PC-3 (cell line): ENCODE results near the gene MED15. TPM values are rescaled to one million over a fixed set of nuclear protein-coding genes. Genes with fewer than 3 reads are reported as not detected.

Source experiments
- ATAC-seq: fragments of 200-7000 bp; cut with Tn5 transposase; 2 replicates; pipeline ENCODE4 v1.9.1; 2020; ENCODE audit warnings: mild to moderate bottlenecking, moderate library complexity
- Bru-seq: library from RNA; stranded (reverse); fragments of 400-500 nt; gene quantifications from one replicate; lab custom pipeline; 2021; lab: Mats Ljungman, UMichigan
- BruChase-seq, 2 experiments: library from RNA; stranded (reverse); fragments of 400-500 nt; gene quantifications; one replicate each; lab custom pipeline; 2021; lab: Mats Ljungman, UMichigan
- BruUV-seq: library from RNA; stranded (reverse); fragments of 400-500 nt; replicated peaks from 2 replicates; lab custom pipeline; 2021; lab: Mats Ljungman, UMichigan
- CTCF ChIA-PET: fragments of 300-600 bp; sonication (Branson Sonifier 250); formaldehyde crosslinking; loops from one replicate; lab custom pipeline; 2022; ENCODE audit warnings: antibody characterized with exemption; lab: Charles Lee
- POLR2A ChIA-PET: fragments of 300-600 bp; sonication (Branson Sonifier 250); formaldehyde crosslinking; loops from one replicate; lab custom pipeline; 2022; ENCODE audit warnings: antibody characterized with exemption; ENCODE audit not compliant: unreplicated experiment; lab: Charles Lee
- DNase-seq: peaks from one replicate; pipeline ENCODE4 v3.0.0-alpha.2; 2015
- H2AFZ ChIP-seq: fragments of 300-600 bp; sonication (generic); 2 replicates; pipeline ENCODE4 v1.6.0; 2016; ENCODE audit warnings: antibody characterized with exemption, low read length
- H3F3A ChIP-seq: fragments of 300-600 bp; sonication (generic); one replicate; pipeline ENCODE4 v1.6.0; 2017; ENCODE audit warnings: antibody characterized with exemption, low read length, control low read depth, mild to moderate bottlenecking; ENCODE audit not compliant: unreplicated experiment
- H3K27ac ChIP-seq: fragments of 300-600 bp; sonication (generic); 2 replicates; pipeline ENCODE4 v1.5.1; 2016; ENCODE audit warnings: mild to moderate bottlenecking, low read length
- H3K27me3 ChIP-seq: fragments of 300-600 bp; sonication (generic); 2 replicates; pipeline ENCODE4 v1.6.1; 2016; ENCODE audit warnings: low read length, mixed read lengths
- H3K36me3 ChIP-seq: fragments of 300-600 bp; sonication (generic); 2 replicates; pipeline ENCODE4 v1.6.1; 2016; ENCODE audit warnings: low read depth, mixed run types, low read length, mixed read lengths
- H3K4me1 ChIP-seq: fragments of 300-600 bp; sonication (generic); 2 replicates; pipeline ENCODE4 v1.5.1; 2016; ENCODE audit warnings: low read length; ENCODE audit not compliant: insufficient read depth
- H3K4me2 ChIP-seq: fragments of 300-600 bp; sonication (generic); 2 replicates; pipeline ENCODE4 v1.6.0; 2016; ENCODE audit warnings: low read length
- H3K4me3 ChIP-seq: fragments of 300-600 bp; sonication (generic); 2 replicates; pipeline ENCODE4 v1.5.1; 2016; ENCODE audit warnings: mild to moderate bottlenecking, low read length, mixed read lengths
- H3K79me2 ChIP-seq: fragments of 300-600 bp; sonication (generic); 2 replicates; pipeline ENCODE4 v1.6.1; 2017; ENCODE audit warnings: low read length, mixed read lengths
- H3K9ac ChIP-seq: fragments of 300-600 bp; sonication (generic); 2 replicates; pipeline ENCODE4 v1.6.0; 2016; ENCODE audit warnings: mild to moderate bottlenecking, low read length
- H3K9me2 ChIP-seq: fragments of 300-600 bp; sonication (generic); replicated peaks from 2 replicates; pipeline ENCODE4 v1.6.1; 2016; ENCODE audit warnings: mixed run types, low read length, mixed read lengths
- H3K9me3 ChIP-seq: fragments of 300-600 bp; sonication (generic); 2 replicates; pipeline ENCODE4 v1.6.1; 2016; ENCODE audit warnings: low read length, mixed read lengths
- H4K20me1 ChIP-seq: fragments of 300-600 bp; sonication (generic); 2 replicates; pipeline ENCODE4 v1.6.1; 2016; ENCODE audit warnings: low read length, mixed read lengths
- EZH2 ChIP-seq: fragments of 300-600 bp; sonication (generic); IDR thresholded peaks from one replicate; pipeline ENCODE4 v1.6.1; 2017; ENCODE audit warnings: antibody characterized with exemption, mild to moderate bottlenecking, low read length; ENCODE audit not compliant: unreplicated experiment
- EZH2phosphoT487 ChIP-seq: fragments of 300-600 bp; sonication (generic); IDR thresholded peaks from 2 replicates; pipeline ENCODE4 v1.6.1; 2018; ENCODE audit warnings: mild to moderate bottlenecking, antibody characterized with exemption, low read length, borderline replicate concordance
- intact Hi-C: fragments of 100-400 bp; cut with micrococcal nuclease; formaldehyde crosslinking; loops from 2 replicates; pipeline ENCODE4 v1.9.0; 2023
- long read RNA-seq: library from polyadenylated mRNA; unstranded; transcript quantifications from one replicate; pipeline ENCODE4 v2.0.0, GENCODE V29; 2021; ENCODE audit not compliant: unreplicated experiment
- total RNA-seq: library from RNA; depleted of rRNA; stranded (reverse); fragments of >200 nt; gene quantifications from 2 replicates; pipeline ENCODE4 v1.2.3, GENCODE V29; 2014; rRNA removed
- TF ChIP-seq, protein P1 (sequence below): fragments of 300-600 bp; sonication (generic); conservative IDR thresholded peaks from 2 replicates; pipeline ENCODE4 v1.5.1; 2017; ENCODE audit warnings: antibody characterized with exemption, low read depth, mild to moderate bottlenecking, low read length

MED15 gene, protein sequence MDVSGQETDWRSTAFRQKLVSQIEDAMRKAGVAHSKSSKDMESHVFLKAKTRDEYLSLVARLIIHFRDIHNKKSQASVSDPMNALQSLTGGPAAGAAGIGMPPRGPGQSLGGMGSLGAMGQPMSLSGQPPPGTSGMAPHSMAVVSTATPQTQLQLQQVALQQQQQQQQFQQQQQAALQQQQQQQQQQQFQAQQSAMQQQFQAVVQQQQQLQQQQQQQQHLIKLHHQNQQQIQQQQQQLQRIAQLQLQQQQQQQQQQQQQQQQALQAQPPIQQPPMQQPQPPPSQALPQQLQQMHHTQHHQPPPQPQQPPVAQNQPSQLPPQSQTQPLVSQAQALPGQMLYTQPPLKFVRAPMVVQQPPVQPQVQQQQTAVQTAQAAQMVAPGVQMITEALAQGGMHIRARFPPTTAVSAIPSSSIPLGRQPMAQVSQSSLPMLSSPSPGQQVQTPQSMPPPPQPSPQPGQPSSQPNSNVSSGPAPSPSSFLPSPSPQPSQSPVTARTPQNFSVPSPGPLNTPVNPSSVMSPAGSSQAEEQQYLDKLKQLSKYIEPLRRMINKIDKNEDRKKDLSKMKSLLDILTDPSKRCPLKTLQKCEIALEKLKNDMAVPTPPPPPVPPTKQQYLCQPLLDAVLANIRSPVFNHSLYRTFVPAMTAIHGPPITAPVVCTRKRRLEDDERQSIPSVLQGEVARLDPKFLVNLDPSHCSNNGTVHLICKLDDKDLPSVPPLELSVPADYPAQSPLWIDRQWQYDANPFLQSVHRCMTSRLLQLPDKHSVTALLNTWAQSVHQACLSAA
- total RNA-seq, result 55.9 and 71.3 TPM in 2 replicates
- percentile 79 among the genes with signal in this experiment for Bru-seq, nascent RNA
- percentile 80 among the genes with signal in this experiment for BruChase-seq, experiment 1, labeled RNA remaining after a 6-hour chase
- percentile 77 among the genes with signal in this experiment for BruChase-seq, experiment 2, labeled RNA remaining after a 2-hour chase
- long read RNA-seq, transcript MED15-201 (18 exons, 3,351 nt), result major isoform, 7 of 121 reads
- long read RNA-seq, transcript MED15-222 (9 exons, 2,733 nt), result minor isoform, 6 of 121 reads
- long read RNA-seq, partial matches to known transcripts, result 64 of 121 reads
- long read RNA-seq, other reads (novel, unspliced or antisense), result 39 of 121 reads

DNA sequence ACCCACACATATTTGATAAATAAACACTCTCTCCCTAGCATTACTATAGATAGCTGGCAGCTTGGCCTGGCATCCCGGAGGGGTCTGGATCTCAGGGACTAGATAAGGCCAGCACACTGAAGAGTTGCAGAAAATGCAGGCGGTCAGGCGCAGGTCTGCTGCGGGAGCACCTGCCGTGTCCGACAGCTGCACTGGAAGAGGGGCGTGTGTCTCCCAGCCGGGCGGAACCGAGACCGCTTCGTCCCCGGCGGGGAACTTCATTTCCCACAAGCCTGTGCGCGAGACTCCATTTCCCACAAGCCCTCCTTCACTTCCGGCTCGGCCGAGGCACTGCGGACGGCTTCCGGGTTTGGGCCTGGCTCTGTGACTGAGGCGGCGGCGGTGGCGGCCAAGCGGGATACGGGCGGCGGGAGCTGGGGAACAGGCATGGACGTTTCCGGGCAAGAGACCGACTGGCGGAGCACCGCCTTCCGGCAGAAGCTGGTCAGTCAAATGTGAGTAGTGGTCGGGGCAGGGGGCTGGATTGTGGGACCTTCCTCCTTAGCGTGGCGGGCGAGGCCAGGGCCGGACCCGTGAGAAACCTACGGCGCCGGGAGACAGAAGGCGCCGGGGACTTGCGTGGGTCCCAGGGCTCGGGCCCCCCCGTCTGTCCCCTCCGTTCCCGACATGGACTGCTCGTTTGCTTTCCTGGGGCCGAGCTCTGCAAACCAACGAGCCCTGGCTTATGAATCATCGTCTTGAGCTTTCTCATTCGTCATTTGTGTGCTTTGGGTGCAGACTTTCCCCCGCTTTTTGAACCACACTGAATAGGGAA, at the start of gene MED15:
MED15 (plus strand) TSS at position 358 of the 814 bp plus-strand sequence; CDS start at position 427, 69 bp downstream.
- peaks cover 52% of the 10 kb centered on the region for H3K79me2 ChIP-seq
- ATAC-seq, result peak; percentile 61

DNA sequence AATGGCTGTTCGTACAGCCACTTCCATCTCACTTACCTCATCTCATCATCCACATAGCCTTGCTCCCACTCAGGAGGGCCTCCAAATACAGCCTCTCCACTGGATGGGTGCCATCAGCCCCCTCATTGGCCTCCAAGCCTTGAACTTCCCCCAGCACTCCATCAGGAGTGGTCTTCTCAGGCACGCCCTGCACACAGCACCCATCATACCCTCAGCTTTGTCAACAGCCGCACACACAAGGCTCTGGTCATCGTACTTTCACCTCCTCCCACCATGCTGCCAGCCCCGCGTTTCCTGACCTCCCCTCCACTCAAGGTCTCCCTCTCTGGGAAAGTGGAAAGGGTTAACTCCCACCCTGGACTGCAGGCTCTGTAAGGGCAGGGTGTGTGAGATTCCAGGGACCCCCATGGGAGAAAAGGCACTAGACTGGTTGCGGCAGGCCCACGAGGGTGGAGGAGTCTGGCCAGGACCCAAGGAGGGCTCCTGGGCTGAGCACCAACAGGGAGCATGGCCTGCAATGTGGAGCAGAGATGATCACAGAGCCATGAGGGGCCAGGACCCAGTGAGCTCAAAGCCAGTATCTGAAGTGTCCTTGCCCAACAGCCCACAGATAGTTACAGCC, 48.8 kb upstream of the MED15 start:
- no peak for ATAC-seq
- no TSS peak for BruUV-seq
- Histone ChIP-seq H3K4me2 (no peak overlapping the region), H3K36me3 (no peaks in the 10 kb centered on the region), H3K9ac (no peak overlapping the region), H3K4me3 (no peak overlapping the region), H3F3A (no peaks in the 10 kb centered on the region), H3K9me3 (no peaks in the 10 kb centered on the region), H3K27me3 (no peaks in the 10 kb centered on the region), H3K9me2 (no peaks in the 10 kb centered on the region), H4K20me1 (no peaks in the 10 kb centered on the region), H3K4me1 (no peaks in the 10 kb centered on the region), H3K79me2 (no peaks in the 10 kb centered on the region), H2AFZ (no peak overlapping the region), H3K27ac (no peak overlapping the region)
- ChIA-PET POLR2A (no interaction called here), CTCF (no interaction called here)
- no peak for DNase-seq
- intact Hi-C loops, result no loop called here
- TF ChIP-seq EZH2phosphoT487, result no peak
- TF ChIP-seq EZH2, result no peak
- TF ChIP-seq, protein P1, sequence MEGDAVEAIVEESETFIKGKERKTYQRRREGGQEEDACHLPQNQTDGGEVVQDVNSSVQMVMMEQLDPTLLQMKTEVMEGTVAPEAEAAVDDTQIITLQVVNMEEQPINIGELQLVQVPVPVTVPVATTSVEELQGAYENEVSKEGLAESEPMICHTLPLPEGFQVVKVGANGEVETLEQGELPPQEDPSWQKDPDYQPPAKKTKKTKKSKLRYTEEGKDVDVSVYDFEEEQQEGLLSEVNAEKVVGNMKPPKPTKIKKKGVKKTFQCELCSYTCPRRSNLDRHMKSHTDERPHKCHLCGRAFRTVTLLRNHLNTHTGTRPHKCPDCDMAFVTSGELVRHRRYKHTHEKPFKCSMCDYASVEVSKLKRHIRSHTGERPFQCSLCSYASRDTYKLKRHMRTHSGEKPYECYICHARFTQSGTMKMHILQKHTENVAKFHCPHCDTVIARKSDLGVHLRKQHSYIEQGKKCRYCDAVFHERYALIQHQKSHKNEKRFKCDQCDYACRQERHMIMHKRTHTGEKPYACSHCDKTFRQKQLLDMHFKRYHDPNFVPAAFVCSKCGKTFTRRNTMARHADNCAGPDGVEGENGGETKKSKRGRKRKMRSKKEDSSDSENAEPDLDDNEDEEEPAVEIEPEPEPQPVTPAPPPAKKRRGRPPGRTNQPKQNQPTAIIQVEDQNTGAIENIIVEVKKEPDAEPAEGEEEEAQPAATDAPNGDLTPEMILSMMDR, result no peak

More for the DNA sequence above, at the start of gene MED15:
- Histone ChIP-seq H3K36me3 (peaks cover 5% of the 10 kb centered on the region), H3K27ac (peak within 1 kb of the TSS; percentile 100), H3K27me3 (no peaks in the 10 kb centered on the region), H3F3A (peaks cover 6% of the 10 kb centered on the region), H3K4me2 (peak within 1 kb of the TSS; percentile 97), H3K4me1 (peaks cover 44% of the 10 kb centered on the region), H3K9me3 (no peaks in the 10 kb centered on the region), H4K20me1 (peaks cover 25% of the 10 kb centered on the region), H2AFZ (peak within 1 kb of the TSS; percentile 50), H3K9me2 (no peaks in the 10 kb centered on the region), H3K9ac (peak within 1 kb of the TSS; percentile 100), H3K4me3 (peak within 1 kb of the TSS; percentile 80)
- POLR2A ChIA-PET, result interaction anchor here (0.6 to 1.4 kb wide), 2 partner anchors 13 to 23 kb away, joined by 3 to 5 read pairs; no protein-coding TSS in a partner anchor
- intact Hi-C loops, result loop anchor here (5.0 kb wide), 1 partner anchor 60 kb away; no protein-coding TSS in a partner anchor
- BruUV-seq, result TSS peak; percentile 76
- CTCF ChIA-PET, result no interaction called here
- TF ChIP-seq, protein P1, result no peak
- TF ChIP-seq EZH2 (no peak), EZH2phosphoT487 (no peak)
- DNase-seq, result peak; percentile 83
